AG04449 (cell line): Measurements from ENCODE around the gene GALNT7.

Source experiments
- CTCF ChIA-PET: fragments of 350-600 bp; formaldehyde crosslinking; extraction: SDS; loops from one replicate; lab custom pipeline; 2021; ENCODE audit warnings: antibody characterized with exemption; lab: Yijun Ruan, JAX
- POLR2A ChIA-PET: fragments of 400-600, 350-600 bp; formaldehyde crosslinking; extraction: SDS; loops from one replicate; lab custom pipeline; 2020; ENCODE audit warnings: antibody characterized with exemption, inconsistent platforms; lab: Yijun Ruan, JAX
- DNase-seq: peaks from one replicate; pipeline ENCODE4 v3.0.0-alpha.2; 2010; ENCODE audit warnings: low read depth, low spot score
- H3K4me3 ChIP-seq: 2 replicates; pipeline ENCODE4 v1.5.1; 2011; ENCODE audit warnings: low read depth, mild to moderate bottlenecking, control low read depth, low read length
- TF ChIP-seq, protein P1 (sequence below): IDR thresholded peaks from one replicate; pipeline ENCODE4 v1.5.1; 2011; ENCODE audit warnings: mild to moderate bottlenecking, moderate library complexity, low read length, control low read depth, inconsistent platforms; ENCODE audit not compliant: insufficient read depth; ENCODE audit errors: missing control alignments

Gene GALNT7

GRCh38 chr4:173288698-173289352, 120.2 kb downstream of the GALNT7 start:
- TF ChIP-seq, protein P1, sequence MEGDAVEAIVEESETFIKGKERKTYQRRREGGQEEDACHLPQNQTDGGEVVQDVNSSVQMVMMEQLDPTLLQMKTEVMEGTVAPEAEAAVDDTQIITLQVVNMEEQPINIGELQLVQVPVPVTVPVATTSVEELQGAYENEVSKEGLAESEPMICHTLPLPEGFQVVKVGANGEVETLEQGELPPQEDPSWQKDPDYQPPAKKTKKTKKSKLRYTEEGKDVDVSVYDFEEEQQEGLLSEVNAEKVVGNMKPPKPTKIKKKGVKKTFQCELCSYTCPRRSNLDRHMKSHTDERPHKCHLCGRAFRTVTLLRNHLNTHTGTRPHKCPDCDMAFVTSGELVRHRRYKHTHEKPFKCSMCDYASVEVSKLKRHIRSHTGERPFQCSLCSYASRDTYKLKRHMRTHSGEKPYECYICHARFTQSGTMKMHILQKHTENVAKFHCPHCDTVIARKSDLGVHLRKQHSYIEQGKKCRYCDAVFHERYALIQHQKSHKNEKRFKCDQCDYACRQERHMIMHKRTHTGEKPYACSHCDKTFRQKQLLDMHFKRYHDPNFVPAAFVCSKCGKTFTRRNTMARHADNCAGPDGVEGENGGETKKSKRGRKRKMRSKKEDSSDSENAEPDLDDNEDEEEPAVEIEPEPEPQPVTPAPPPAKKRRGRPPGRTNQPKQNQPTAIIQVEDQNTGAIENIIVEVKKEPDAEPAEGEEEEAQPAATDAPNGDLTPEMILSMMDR = no peak
- no peak for DNase-seq
- ChIA-PET POLR2A (no interaction called here), CTCF (interaction anchor here (1.0 to 6.1 kb wide), 13 partner anchors 11 to 277 kb away, joined by 3 to 64 read pairs (median 5); no protein-coding TSS in a partner anchor)
- H3K4me3 ChIP-seq = no peak overlapping the region

- DNase-seq = no peak
- TF ChIP-seq, protein P1 = no peak
- no peak overlapping the region for H3K4me3 ChIP-seq
- POLR2A ChIA-PET = no interaction called here
- CTCF ChIA-PET = interaction anchor here (1.2 to 6.1 kb wide), 6 partner anchors 11 to 131 kb away, joined by 4 to 64 read pairs (median 7); no protein-coding TSS in a partner anchor
Measured at GRCh38 chr4:173289353-173289727, 120.7 kb downstream of the GALNT7 start.

DNA sequence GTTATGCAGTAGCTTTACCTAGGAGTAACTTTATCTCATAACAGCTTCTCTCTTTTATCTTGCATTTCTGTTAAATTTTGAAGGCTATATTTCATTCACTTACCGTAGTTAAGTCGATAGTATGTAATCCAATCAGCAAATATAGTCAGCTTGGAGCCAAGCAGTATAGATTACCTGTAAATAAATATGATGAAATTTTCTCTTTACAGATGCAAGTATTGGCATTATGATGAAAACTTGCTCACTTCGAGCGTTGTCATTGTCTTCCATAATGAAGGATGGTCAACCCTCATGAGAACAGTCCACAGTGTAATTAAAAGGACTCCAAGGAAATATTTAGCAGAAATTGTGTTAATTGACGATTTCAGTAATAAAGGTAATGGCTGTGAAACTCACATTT, 123.3 kb downstream of the GALNT7 start:
- POLR2A ChIA-PET = interaction anchor here (0.6 kb wide), 1 partner anchor 277 kb away, joined by 3 read pairs; no protein-coding TSS in a partner anchor
- CTCF ChIA-PET = interaction anchor here (0.8 to 2.9 kb wide), 9 partner anchors 10 to 828 kb away, joined by 3 to 29 read pairs (median 4); no protein-coding TSS in a partner anchor
- DNase-seq = no peak
- TF ChIP-seq, protein P1 = no peak
- no peak overlapping the region for H3K4me3 ChIP-seq

- TF ChIP-seq, protein P1 = no peak
- H3K4me3 ChIP-seq = no peak overlapping the region
- DNase-seq = no peak
- ChIA-PET POLR2A (no interaction called here), CTCF (interaction anchor here (0.8 to 2.9 kb wide), 4 partner anchors 8 to 280 kb away, joined by 3 to 29 read pairs (median 8); no protein-coding TSS in a partner anchor)
Measured at GRCh38 chr4:173293663-173294062, 125.1 kb downstream of the GALNT7 start.

DNA sequence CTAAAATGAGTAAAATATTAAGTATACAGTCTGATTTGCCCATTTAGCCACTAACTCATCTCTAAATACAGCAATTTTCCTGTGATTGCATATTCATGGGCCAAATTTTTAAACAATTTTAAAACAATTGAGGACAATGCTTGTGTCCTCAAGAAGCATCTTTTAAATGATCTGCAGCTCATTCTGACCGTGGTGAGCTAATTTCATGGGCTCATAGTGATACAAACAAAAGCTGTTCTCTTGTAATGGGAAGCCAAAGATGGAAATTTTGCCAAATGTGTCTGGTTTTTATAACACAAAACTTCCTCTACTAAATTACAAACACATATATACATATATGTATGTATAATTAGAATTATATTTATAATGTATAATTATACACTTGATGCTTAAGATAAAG, 125.8 kb downstream of the GALNT7 start:
- TF ChIP-seq, protein P1 = no peak
- CTCF ChIA-PET = no interaction called here
- POLR2A ChIA-PET = no interaction called here
- H3K4me3 ChIP-seq = no peak overlapping the region
- DNase-seq = no peak

DNA sequence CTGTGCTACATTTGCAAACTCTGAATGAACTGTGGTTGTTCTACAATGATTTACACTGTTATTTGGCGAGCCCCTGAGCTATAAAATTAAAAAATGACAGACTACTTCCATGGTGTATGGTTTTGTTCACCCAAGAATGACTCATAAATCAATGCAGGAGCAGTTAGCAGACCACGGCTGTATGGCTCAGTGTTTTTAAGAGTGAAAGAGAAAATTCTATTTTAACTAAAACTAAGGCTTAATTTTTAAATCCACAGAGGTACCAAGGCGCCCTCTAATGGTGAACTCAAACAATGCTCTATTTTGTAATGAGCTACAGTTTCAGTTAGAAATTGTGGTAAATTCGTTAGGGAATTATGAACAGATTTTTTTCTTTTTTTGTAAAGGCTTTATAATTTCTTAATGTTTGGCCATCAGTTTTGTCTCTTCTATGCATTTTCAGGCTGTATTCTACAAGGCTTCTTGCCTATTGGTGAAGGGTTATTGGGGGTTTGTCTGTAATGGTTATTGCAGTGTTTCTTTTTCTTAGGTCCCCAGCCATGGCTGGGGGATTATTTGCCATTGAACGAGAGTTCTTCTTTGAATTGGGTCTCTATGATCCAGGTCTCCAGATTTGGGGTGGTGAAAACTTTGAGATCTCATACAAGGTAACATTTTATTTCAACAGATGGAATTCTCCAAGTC, 133.0 kb downstream of the GALNT7 start:
- POLR2A ChIA-PET = no interaction called here
- TF ChIP-seq, protein P1 = peak; percentile 35
- DNase-seq = no peak
- no peak overlapping the region for H3K4me3 ChIP-seq
- CTCF ChIA-PET = interaction anchor here (0.6 to 7.2 kb wide), 32 partner anchors 9 to 289 kb away, joined by 3 to 87 read pairs (median 4); no protein-coding TSS in a partner anchor
